HFFc6 (cell line): ENCODE results near the gene CRTC2. TPM values are rescaled to one million over a fixed set of nuclear protein-coding genes. Genes with fewer than 3 reads are reported as not detected.

ENCODE experiments used
- DNase-seq: peaks from one replicate; pipeline ENCODE4 v3.0.0-alpha.2; 2018
- H3K27ac Mint-ChIP-seq: 2 replicates; pipeline ENCODE4 v1.8.0; 2020; ENCODE audit warnings: mild to moderate bottlenecking, mixed read lengths
- H3K27me3 Mint-ChIP-seq: 2 replicates; pipeline ENCODE4 v1.8.0; 2021; ENCODE audit warnings: mild to moderate bottlenecking, moderate library complexity, mixed read lengths; ENCODE audit not compliant: insufficient read depth
- H3K36me3 Mint-ChIP-seq: 2 replicates; pipeline ENCODE4 v1.8.0; 2021; ENCODE audit warnings: low read depth, mixed read lengths
- H3K4me1 Mint-ChIP-seq: 2 replicates; pipeline ENCODE4 v1.8.0; 2020; ENCODE audit warnings: low read depth, mixed read lengths
- H3K4me3 Mint-ChIP-seq: 2 replicates; pipeline ENCODE4 v1.8.0; 2020; ENCODE audit warnings: mild to moderate bottlenecking, moderate library complexity, mixed read lengths
- H3K9me3 Mint-ChIP-seq: 2 replicates; pipeline ENCODE4 v1.8.0; 2020; ENCODE audit warnings: mild to moderate bottlenecking, mixed read lengths
- total RNA-seq, 6 experiments: library from RNA; stranded (reverse); fragmentation: NEBNext Ultra II Directional; extraction: Animal tissue kit (Norgen Biotek cat#: 25700); gene quantifications; 2 replicates in 1 of 6; 3 replicates in 5 of 6; pipeline ENCODE4 v1.2.3, GENCODE V29; 2021
- TF ChIP-seq, protein P1 (sequence below): fragments of 200-600 bp; sonication (generic); IDR thresholded peaks from 2 replicates; pipeline ENCODE4 v1.5.0; 2021; ENCODE audit warnings: antibody characterized with exemption, mild to moderate bottlenecking

Gene CRTC2
- total RNA-seq, 6 experiments from 2014 or later, result 22.3 to 31.3 (median 29.1) TPM

- Mint-ChIP-seq H3K27me3 (peaks cover 3% of the 10 kb centered on the region; the same call in 1 of the 2 replicates), H3K36me3 (peaks cover under 1% of the 10 kb centered on the region; the same call in 1 of the 2 replicates), H3K9me3 (no peaks in the 10 kb centered on the region), H3K27ac (no peak overlapping the region), H3K4me3 (no peak overlapping the region; the same call in 1 of the 2 replicates), H3K4me1 (peaks cover 42% of the 10 kb centered on the region)
- TF ChIP-seq, protein P1, sequence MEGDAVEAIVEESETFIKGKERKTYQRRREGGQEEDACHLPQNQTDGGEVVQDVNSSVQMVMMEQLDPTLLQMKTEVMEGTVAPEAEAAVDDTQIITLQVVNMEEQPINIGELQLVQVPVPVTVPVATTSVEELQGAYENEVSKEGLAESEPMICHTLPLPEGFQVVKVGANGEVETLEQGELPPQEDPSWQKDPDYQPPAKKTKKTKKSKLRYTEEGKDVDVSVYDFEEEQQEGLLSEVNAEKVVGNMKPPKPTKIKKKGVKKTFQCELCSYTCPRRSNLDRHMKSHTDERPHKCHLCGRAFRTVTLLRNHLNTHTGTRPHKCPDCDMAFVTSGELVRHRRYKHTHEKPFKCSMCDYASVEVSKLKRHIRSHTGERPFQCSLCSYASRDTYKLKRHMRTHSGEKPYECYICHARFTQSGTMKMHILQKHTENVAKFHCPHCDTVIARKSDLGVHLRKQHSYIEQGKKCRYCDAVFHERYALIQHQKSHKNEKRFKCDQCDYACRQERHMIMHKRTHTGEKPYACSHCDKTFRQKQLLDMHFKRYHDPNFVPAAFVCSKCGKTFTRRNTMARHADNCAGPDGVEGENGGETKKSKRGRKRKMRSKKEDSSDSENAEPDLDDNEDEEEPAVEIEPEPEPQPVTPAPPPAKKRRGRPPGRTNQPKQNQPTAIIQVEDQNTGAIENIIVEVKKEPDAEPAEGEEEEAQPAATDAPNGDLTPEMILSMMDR, result no peak
- DNase-seq, result no peak
Measured at GRCh38 chr1:153968972-153969371, 10.6 kb upstream of the CRTC2 start.

DNA sequence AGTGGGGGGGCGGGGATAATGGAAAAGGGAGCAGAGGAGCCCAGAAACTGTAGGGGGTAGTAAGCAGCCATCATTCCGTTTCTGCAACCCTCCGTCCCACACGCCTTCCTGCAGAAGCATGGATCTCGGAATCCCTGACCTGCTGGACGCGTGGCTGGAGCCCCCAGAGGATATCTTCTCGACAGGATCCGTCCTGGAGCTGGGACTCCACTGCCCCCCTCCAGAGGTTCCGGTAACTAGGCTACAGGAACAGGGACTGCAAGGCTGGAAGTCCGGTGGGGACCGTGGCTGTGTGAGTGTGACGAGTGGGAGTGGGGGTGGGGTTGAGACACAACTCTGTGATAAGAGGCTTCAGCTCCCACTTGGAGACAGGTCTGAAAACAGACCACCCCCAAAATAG lies 10.0 kb upstream of the CRTC2 start:
- no peaks in the 10 kb centered on the region; the same call in 1 of the 2 replicates for H3K36me3 Mint-ChIP-seq
- peak overlapping the region; percentile 91 for H3K4me3 Mint-ChIP-seq
- no peak for DNase-seq
- H3K4me1 Mint-ChIP-seq, result peaks cover 48% of the 10 kb centered on the region
- H3K27ac Mint-ChIP-seq, result peak overlapping the region; percentile 95; the same call in 1 of the 2 replicates
- peaks cover 6% of the 10 kb centered on the region; the same call in 1 of the 2 replicates for H3K27me3 Mint-ChIP-seq
- H3K9me3 Mint-ChIP-seq, result no peaks in the 10 kb centered on the region
- TF ChIP-seq, protein P1, result no peak

DNA sequence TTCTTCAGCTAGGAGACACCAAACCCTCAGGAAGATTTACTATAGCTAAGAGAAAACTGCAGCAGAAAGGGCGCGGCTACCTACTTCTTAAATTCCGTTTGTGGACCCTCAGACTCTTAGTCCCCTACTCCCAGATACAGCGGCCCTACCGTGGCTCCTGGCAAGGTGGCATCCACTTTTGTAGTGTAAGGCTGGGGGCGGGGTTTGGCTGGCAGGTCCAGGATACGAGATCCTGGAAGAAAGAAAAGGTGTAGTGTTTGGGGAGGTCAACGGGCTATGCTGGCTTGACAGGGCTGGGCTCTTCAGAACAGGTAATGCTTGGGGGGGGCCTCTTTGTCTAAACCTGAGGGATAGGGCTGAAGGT lies 9.6 kb upstream of the CRTC2 start:
- DNase-seq, result no peak
- H3K36me3 Mint-ChIP-seq, result no peaks in the 10 kb centered on the region; the same call in 1 of the 2 replicates
- peaks cover 6% of the 10 kb centered on the region; the same call in 1 of the 2 replicates for H3K27me3 Mint-ChIP-seq
- peak overlapping the region; percentile 91 for H3K4me3 Mint-ChIP-seq
- peaks cover 50% of the 10 kb centered on the region for H3K4me1 Mint-ChIP-seq
- TF ChIP-seq, protein P1, result peak; percentile 40; the same call in 1 of the 2 replicates
- H3K27ac Mint-ChIP-seq, result peak overlapping the region; percentile 95
- H3K9me3 Mint-ChIP-seq, result no peaks in the 10 kb centered on the region

GRCh38 chr1:153967107-153967999 lies 8.9 kb upstream of the CRTC2 start, which contains the start of gene CREB3L4:
TSS of gene CREB3L4 (plus strand) at chr1:153967902. CDS start at chr1:153968526, 624 bp downstream.
- TF ChIP-seq, protein P1, result peak; percentile 74
- peak; percentile 94 for DNase-seq
- no peaks in the 10 kb centered on the region for H3K9me3 Mint-ChIP-seq
- no peaks in the 10 kb centered on the region; the same call in 1 of the 2 replicates for H3K36me3 Mint-ChIP-seq
- peak within 1 kb of the TSS; percentile 95 for H3K27ac Mint-ChIP-seq
- H3K27me3 Mint-ChIP-seq, result 0 out of 2 replicates have a peak, but pooled peaks cover 3% of the 10 kb centered on the region
- H3K4me1 Mint-ChIP-seq, result peaks cover 57% of the 10 kb centered on the region
- H3K4me3 Mint-ChIP-seq, result peak within 1 kb of the TSS; percentile 91

DNA sequence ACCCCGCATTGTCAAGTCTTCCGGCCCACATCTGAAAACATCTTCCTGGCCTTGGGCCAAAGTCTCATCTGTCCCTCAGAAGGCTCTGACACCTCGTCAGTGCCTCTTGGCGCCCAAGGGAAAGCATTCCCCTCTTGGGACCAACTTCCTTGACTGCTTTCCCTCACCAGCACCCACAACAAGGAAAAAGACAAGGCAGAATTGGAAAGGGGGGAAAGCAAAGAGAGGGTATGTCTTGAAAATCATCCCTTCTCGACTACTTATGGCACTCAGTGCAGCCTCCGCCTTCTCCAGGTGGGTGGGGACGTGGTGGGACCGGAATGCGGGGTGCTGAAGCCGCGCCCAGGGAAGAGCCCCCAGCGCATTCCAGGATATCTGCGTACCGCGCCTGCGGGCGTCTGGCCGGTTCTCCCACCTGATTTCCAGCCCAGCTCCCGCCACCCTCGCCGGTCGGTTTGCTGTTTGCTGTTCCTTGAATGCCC lies 5.5 kb upstream of the CRTC2 start:
- no peak for DNase-seq
- Mint-ChIP-seq H3K4me3 (peak overlapping the region; percentile 89), H3K9me3 (no peaks in the 10 kb centered on the region), H3K27ac (peak overlapping the region; percentile 87), H3K4me1 (peaks cover 78% of the 10 kb centered on the region), H3K36me3 (peaks cover 5% of the 10 kb centered on the region; the same call in 1 of the 2 replicates), H3K27me3 (0 out of 2 replicates have a peak, but pooled peaks cover 4% of the 10 kb centered on the region)
- TF ChIP-seq, protein P1, result no peak
